ENCODE results near the gene LTBP3.

Gene LTBP3

DNA sequence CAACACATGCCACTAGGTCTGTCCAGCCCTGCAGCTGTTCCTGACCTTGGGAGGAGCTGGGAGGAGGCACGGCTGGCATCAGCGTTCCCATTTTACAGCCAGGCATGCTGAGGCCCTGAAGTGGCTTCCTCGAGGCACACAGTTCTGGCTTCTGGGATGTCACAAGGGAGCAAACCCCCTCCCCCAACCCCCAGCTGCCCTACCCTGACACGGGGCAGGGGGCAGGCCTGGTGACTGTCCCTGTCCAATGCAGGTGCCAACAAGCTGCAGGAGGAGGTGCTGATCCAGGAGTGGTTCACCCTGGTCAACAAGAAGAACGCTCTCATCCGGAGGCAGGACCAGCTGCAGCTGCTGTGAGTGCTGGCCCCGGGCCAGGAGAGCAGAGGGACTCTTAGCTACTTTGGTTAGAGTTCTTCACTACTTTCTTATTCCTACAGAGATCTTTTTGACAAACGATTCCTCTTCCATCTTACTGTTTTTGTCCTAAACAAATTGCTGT lies 32.1 kb upstream of the LTBP3 start:
- Histone ChIP-seq H3K4me1 (ENCODE audit: control insufficient read depth, low read length) (peaks cover 28% of the 10 kb centered on the region), H3K4me2 (ENCODE audit: low read length) (no peak overlapping the region), H3K27ac (ENCODE audit: low read depth, low read length) (no peak overlapping the region)

DNA sequence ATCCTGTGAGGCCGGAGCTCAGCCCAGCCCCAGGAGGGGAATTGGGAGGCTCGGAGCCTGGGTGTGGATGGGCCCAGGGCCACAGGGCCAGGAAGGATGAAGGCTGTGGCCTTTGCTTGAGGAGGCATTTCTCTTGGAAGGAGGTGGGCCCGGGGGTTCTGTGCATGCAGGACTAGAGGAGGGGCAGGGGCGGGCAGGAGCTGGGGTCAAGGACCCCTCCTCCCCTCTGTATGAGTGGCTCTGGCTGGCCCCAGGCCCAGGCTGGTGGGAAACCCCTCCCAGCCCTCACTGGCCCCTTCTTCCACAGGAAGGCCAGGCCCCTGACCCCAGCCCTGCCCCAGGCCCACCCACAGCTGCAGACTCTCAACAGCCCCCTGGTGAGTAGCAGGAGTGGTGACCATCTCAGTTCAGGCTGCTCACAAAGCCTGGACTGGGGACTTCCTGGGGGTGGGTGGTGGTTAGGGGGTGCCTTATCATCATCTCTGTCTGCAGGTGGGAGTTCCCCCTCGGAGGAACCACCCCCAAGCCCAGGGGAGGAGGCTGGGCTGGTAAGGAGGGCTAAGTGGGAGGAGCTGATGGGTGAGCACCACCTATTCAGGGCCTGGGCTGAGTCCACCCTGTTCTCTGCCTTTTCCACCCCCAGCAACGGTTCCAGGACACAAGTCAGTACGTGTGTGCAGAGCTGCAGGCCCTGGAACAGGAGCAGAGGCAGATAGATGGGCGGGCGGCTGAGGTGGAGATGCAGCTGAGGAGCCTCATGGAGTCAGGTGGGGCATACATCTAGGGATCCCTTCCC lies 31.5 kb upstream of the LTBP3 start:
- Histone ChIP-seq H3K79me2 (ENCODE audit: control insufficient read depth, low read length) (no peaks in the 10 kb centered on the region), H3K36me3 (ENCODE audit: control insufficient read depth, low read length) (peaks cover 9% of the 10 kb centered on the region), H3K4me3 (ENCODE audit: low read length) (no peak overlapping the region), H3K9me3 (ENCODE audit: control insufficient read depth, insufficient read depth, low read length) (no peaks in the 10 kb centered on the region), H3K27ac (ENCODE audit: low read depth, low read length) (no peak overlapping the region), H3K9me2 (replicated peaks; ENCODE audit: control insufficient read depth, low read length) (no peaks in the 10 kb centered on the region), H3K4me1 (ENCODE audit: control insufficient read depth, low read length) (peaks cover 28% of the 10 kb centered on the region), H3F3A (ENCODE audit: control insufficient read depth, insufficient read depth) (0 out of 2 replicates have a peak, but pooled peaks cover 3% of the 10 kb centered on the region), H3K4me2 (ENCODE audit: low read length) (no peak overlapping the region), H3K27me3 (ENCODE audit: control insufficient read depth, low read length) (no peaks in the 10 kb centered on the region), H4K20me1 (ENCODE audit: control insufficient read depth, insufficient read depth, low read depth, low read length) (no peaks in the 10 kb centered on the region)
- TF ChIP-seq EZH2phosphoT487 (IDR thresholded peaks at IDR 0.05; ENCODE audit: borderline replicate concordance, low read length): no peak
- TF ChIP-seq, protein P1, sequence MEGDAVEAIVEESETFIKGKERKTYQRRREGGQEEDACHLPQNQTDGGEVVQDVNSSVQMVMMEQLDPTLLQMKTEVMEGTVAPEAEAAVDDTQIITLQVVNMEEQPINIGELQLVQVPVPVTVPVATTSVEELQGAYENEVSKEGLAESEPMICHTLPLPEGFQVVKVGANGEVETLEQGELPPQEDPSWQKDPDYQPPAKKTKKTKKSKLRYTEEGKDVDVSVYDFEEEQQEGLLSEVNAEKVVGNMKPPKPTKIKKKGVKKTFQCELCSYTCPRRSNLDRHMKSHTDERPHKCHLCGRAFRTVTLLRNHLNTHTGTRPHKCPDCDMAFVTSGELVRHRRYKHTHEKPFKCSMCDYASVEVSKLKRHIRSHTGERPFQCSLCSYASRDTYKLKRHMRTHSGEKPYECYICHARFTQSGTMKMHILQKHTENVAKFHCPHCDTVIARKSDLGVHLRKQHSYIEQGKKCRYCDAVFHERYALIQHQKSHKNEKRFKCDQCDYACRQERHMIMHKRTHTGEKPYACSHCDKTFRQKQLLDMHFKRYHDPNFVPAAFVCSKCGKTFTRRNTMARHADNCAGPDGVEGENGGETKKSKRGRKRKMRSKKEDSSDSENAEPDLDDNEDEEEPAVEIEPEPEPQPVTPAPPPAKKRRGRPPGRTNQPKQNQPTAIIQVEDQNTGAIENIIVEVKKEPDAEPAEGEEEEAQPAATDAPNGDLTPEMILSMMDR (IDR thresholded peaks at IDR 0.05; ENCODE audit: low read depth, low read length, poor library complexity, severe bottlenecking): no peak

More for the DNA sequence above, 32.1 kb upstream of the LTBP3 start:
- H3K36me3 ChIP-seq (ENCODE audit: control insufficient read depth, low read length): peaks cover 9% of the 10 kb centered on the region
- no peaks in the 10 kb centered on the region for H4K20me1 ChIP-seq (ENCODE audit: control insufficient read depth, insufficient read depth, low read depth, low read length)
- no peaks in the 10 kb centered on the region for H3K79me2 ChIP-seq (ENCODE audit: control insufficient read depth, low read length)
- no peaks in the 10 kb centered on the region for H3K9me2 ChIP-seq (replicated peaks; ENCODE audit: control insufficient read depth, low read length)
- H3F3A ChIP-seq (ENCODE audit: control insufficient read depth, insufficient read depth): 0 out of 2 replicates have a peak, but pooled peaks cover 3% of the 10 kb centered on the region
- H3K4me3 ChIP-seq (ENCODE audit: low read length): no peak overlapping the region
- no peaks in the 10 kb centered on the region for H3K9me3 ChIP-seq (ENCODE audit: control insufficient read depth, insufficient read depth, low read length)
- TF ChIP-seq EZH2phosphoT487 (IDR thresholded peaks at IDR 0.05; ENCODE audit: borderline replicate concordance, low read length): no peak
- TF ChIP-seq, protein P1 (IDR thresholded peaks at IDR 0.05; ENCODE audit: low read depth, low read length, poor library complexity, severe bottlenecking): no peak
- H3K27me3 ChIP-seq (ENCODE audit: control insufficient read depth, low read length): no peaks in the 10 kb centered on the region

- Histone ChIP-seq H3K27me3 (ENCODE audit: control insufficient read depth, low read length) (no peaks in the 10 kb centered on the region), H3F3A (ENCODE audit: control insufficient read depth, insufficient read depth) (0 out of 2 replicates have a peak, but pooled peaks cover 3% of the 10 kb centered on the region), H4K20me1 (ENCODE audit: control insufficient read depth, insufficient read depth, low read depth, low read length) (no peaks in the 10 kb centered on the region), H3K4me3 (ENCODE audit: low read length) (peak overlapping the region; percentile 29), H3K36me3 (ENCODE audit: control insufficient read depth, low read length) (peaks cover 9% of the 10 kb centered on the region), H3K9me2 (replicated peaks; ENCODE audit: control insufficient read depth, low read length) (no peaks in the 10 kb centered on the region), H3K4me2 (ENCODE audit: low read length) (peak overlapping the region; percentile 52), H3K27ac (ENCODE audit: low read depth, low read length) (peak overlapping the region; percentile 15), H3K4me1 (ENCODE audit: control insufficient read depth, low read length) (peaks cover 28% of the 10 kb centered on the region), H3K79me2 (ENCODE audit: control insufficient read depth, low read length) (no peaks in the 10 kb centered on the region), H3K9me3 (ENCODE audit: control insufficient read depth, insufficient read depth, low read length) (no peaks in the 10 kb centered on the region)
- TF ChIP-seq EZH2phosphoT487 (IDR thresholded peaks at IDR 0.05; ENCODE audit: borderline replicate concordance, low read length): no peak
- TF ChIP-seq, protein P1 (IDR thresholded peaks at IDR 0.05; ENCODE audit: low read depth, low read length, poor library complexity, severe bottlenecking): peak; percentile 83
Observed at GRCh38 chr11:65588199-65589054, 30.3 kb upstream of the LTBP3 start.

Measured in DOHH2 (cell line).